Activated naive CD8-positive, alpha-beta T cell treated with anti-CD3 and anti-CD28 coated beads, Interleukin-2, amount 10 ng/mL, durations not matched to agents 7 days and 5 days (primary cell): Measurements from ENCODE around the gene HYDIN. TPM values are rescaled to one million over a fixed set of nuclear protein-coding genes. Genes with fewer than 3 reads are reported as not detected.

Source experiments
- total RNA-seq, 2 experiments: library from RNA; stranded (reverse); gene quantifications; one replicate each; pipeline ENCODE4 v1.2.3, GENCODE V29; 2021

HYDIN gene
- total RNA-seq, 2 experiments from 2014 or later: not detected

Other genes with a start within 250 kb of the HYDIN start
- gene CMTR2, start 58.7 kb upstream of the HYDIN start, total RNA-seq: 10 to 100 TPM; 23.7 to 24.3 TPM
- not detected for gene CALB2, start 128.0 kb upstream of the HYDIN start, total RNA-seq
- not detected for gene TLE7, start 211.3 kb upstream of the HYDIN start, total RNA-seq
- 10 to 100 TPM in 1 of 2 experiments, 1 to 10 TPM in 1; 9.6 to 10.5 TPM for gene ZNF23, start 231.5 kb upstream of the HYDIN start, total RNA-seq